HCT116 (cell line): ENCODE results near the gene EPN1. TPM values are rescaled to one million over a fixed set of nuclear protein-coding genes. Genes with fewer than 3 reads are reported as not detected.

Source experiments
- ATAC-seq: fragments of 200-7000 bp; cut with Tn5 transposase; 2 replicates; pipeline ENCODE4 v1.9.1; 2020; ENCODE audit warnings: mild to moderate bottlenecking, moderate library complexity
- BruUV-seq: library from RNA; stranded (reverse); fragments of 400-500 nt; replicated peaks from 2 replicates; lab custom pipeline; 2021; lab: Mats Ljungman, UMichigan
- CTCF ChIA-PET: fragments of 300-600 bp; sonication (Branson Sonifier 250); formaldehyde crosslinking; loops from one replicate; lab custom pipeline; 2021; ENCODE audit warnings: antibody characterized with exemption; lab: Charles Lee
- POLR2A ChIA-PET: fragments of 300-600, 350-600 bp; sonication (Branson Sonifier 250); formaldehyde crosslinking; loops from one replicate; lab custom pipeline; 2021; ENCODE audit warnings: antibody characterized with exemption; lab: Charles Lee
- RAD21 ChIA-PET, 2 experiments: fragments of 300-600 bp; sonication (Branson Sonifier 250); formaldehyde crosslinking; loops; one replicate each; lab custom pipeline; 2023; ENCODE audit warnings: low total read pairs in 2 of 2; ENCODE audit not compliant: uncharacterized antibody in 2 of 2, unreplicated experiment in 2 of 2, low non-redundant PET in 1 of 2; lab: Charles Lee
- DNase-seq: peaks from one replicate; pipeline ENCODE4 v3.0.0-alpha.2; 2010; ENCODE audit warnings: low read depth, low spot score
- H2AFZ ChIP-seq: fragments of 200-600 bp; shearing (Covaris generic), sonication (generic); 2 replicates; pipeline ENCODE4 v1.6.1; 2017; ENCODE audit warnings: low read depth, mixed run types, mixed read lengths, antibody characterized with exemption, low read length; ENCODE audit not compliant: poor library complexity, severe bottlenecking
- H3K27ac ChIP-seq: 2 replicates; pipeline ENCODE4 v1.5.1; 2012; ENCODE audit warnings: low read depth, low read length
- H3K27me3 ChIP-seq: fragments of 200-600 bp; sonication (generic); 2 replicates; pipeline ENCODE4 v1.6.1; 2016; ENCODE audit warnings: mixed run types, low read length, mixed read lengths; ENCODE audit not compliant: insufficient read depth
- H3K36me3 ChIP-seq, 2 experiments: fragments of 200-500 bp in 1 of 2; fragments of 200-600 bp in 1 of 2; sonication (Bioruptor generic) in 1 of 2; sonication (generic) in 1 of 2; 2 replicates each; pipeline versions ENCODE4 v1.5.1 to v1.6.1; 2014 to 2016; ENCODE audit warnings: low read length in 2 of 2, inconsistent platforms in 1 of 2, mixed read lengths in 1 of 2, mixed run types in 1 of 2; ENCODE audit not compliant: insufficient read depth in 2 of 2, control insufficient read depth in 1 of 2
- H3K4me1 ChIP-seq, 2 experiments: fragments of 200-600 bp in 1 of 2; sonication (generic) in 1 of 2; 2 replicates each; pipeline versions ENCODE4 v1.5.1 to v1.6.1; 2012 to 2017; ENCODE audit warnings: low read length in 2 of 2, inconsistent platforms in 1 of 2, mild to moderate bottlenecking in 1 of 2, mixed read lengths in 1 of 2, mixed run types in 1 of 2, moderate library complexity in 1 of 2; ENCODE audit not compliant: insufficient read depth in 2 of 2, control insufficient read depth in 1 of 2
- H3K4me2 ChIP-seq: fragments of 200-600 bp; sonication (generic); 2 replicates; pipeline ENCODE4 v1.6.1; 2017; ENCODE audit warnings: mixed run types, low read length, mixed read lengths
- H3K4me3 ChIP-seq, 2 experiments: fragments of 200-600 bp in 1 of 2; sonication (generic) in 1 of 2; replicated peaks in 1 of 2; 2 replicates each; pipeline ENCODE4 v1.5.1; 2011 to 2016; ENCODE audit warnings: low read length in 2 of 2, control low read depth in 1 of 2, low read depth in 1 of 2, mild to moderate bottlenecking in 1 of 2, mixed read lengths in 1 of 2, mixed run types in 1 of 2
- H3K79me2 ChIP-seq: fragments of 200-600 bp; sonication (generic); 2 replicates; pipeline ENCODE4 v1.6.1; 2017; ENCODE audit warnings: mild to moderate bottlenecking, mixed run types, low read length, moderate library complexity, mixed read lengths; ENCODE audit not compliant: insufficient read depth
- H3K9ac ChIP-seq: fragments of 200-600 bp; sonication (generic); 2 replicates; pipeline ENCODE4 v1.6.1; 2016; ENCODE audit warnings: low read length, mixed read lengths
- H3K9me2 ChIP-seq: fragments of 200-600 bp; sonication (generic), shearing (Covaris generic); 2 replicates; pipeline ENCODE4 v1.6.1; 2017; ENCODE audit warnings: mixed run types, mild to moderate bottlenecking, moderate library complexity; ENCODE audit not compliant: insufficient read depth
- H3K9me3 ChIP-seq, 2 experiments: fragments of 200-500 bp in 1 of 2; fragments of 200-600 bp in 1 of 2; sonication (Bioruptor generic) in 1 of 2; sonication (generic) in 1 of 2; 2 replicates each; pipeline ENCODE4 v1.6.1; 2014 to 2017; ENCODE audit warnings: low read length in 2 of 2, mixed read lengths in 2 of 2, inconsistent platforms in 1 of 2, low read depth in 1 of 2, mild to moderate bottlenecking in 1 of 2, mixed run types in 1 of 2, moderate library complexity in 1 of 2; ENCODE audit not compliant: control insufficient read depth in 1 of 2, insufficient read depth in 1 of 2
- H4K20me1 ChIP-seq: fragments of 200-600 bp; sonication (generic), shearing (Covaris generic); 2 replicates; pipeline ENCODE4 v1.6.1; 2017; ENCODE audit warnings: mixed run types, mild to moderate bottlenecking, moderate library complexity; ENCODE audit not compliant: insufficient read depth
- CBX3 ChIP-seq: IDR thresholded peaks from 2 replicates; pipeline ENCODE4 v1.6.1; 2012; ENCODE audit warnings: low read depth
- EZH2phosphoT487 ChIP-seq: fragments of 200-600 bp; IDR thresholded peaks from 2 replicates; pipeline ENCODE4 v1.6.1; 2018; ENCODE audit warnings: antibody characterized with exemption, borderline replicate concordance
- FOSL1 ChIP-seq: IDR thresholded peaks from 2 replicates; pipeline ENCODE4 v1.6.1; 2012; ENCODE audit warnings: low read depth
- JUND ChIP-seq: IDR thresholded peaks from 2 replicates; pipeline ENCODE4 v1.6.1; 2012
- POLR2A ChIP-seq: IDR thresholded peaks from 2 replicates; pipeline ENCODE4 v1.7.0; 2011; ENCODE audit warnings: borderline replicate concordance; ENCODE audit not compliant: insufficient read depth, insufficient read length; ENCODE audit errors: extremely low read depth
- POLR2AphosphoS5 ChIP-seq: IDR thresholded peaks from 2 replicates; pipeline ENCODE4 v1.6.1; 2011; ENCODE audit warnings: mild to moderate bottlenecking, low read depth, low read length, moderate library complexity
- RAD21 ChIP-seq: IDR thresholded peaks from 2 replicates; pipeline ENCODE4 v1.6.1; 2012; ENCODE audit warnings: low read depth, mild to moderate bottlenecking
- SIN3A ChIP-seq: IDR thresholded peaks from 2 replicates; pipeline ENCODE4 v1.6.1; 2012; ENCODE audit warnings: low read depth
- SP1 ChIP-seq: IDR thresholded peaks from 2 replicates; pipeline ENCODE4 v1.6.1; 2012; ENCODE audit warnings: low read depth
- SRF ChIP-seq: IDR thresholded peaks from 2 replicates; pipeline ENCODE4 v1.6.1; 2012; ENCODE audit warnings: low read depth
- TCF7L2 ChIP-seq: IDR thresholded peaks from 2 replicates; pipeline ENCODE4 v1.7.0; 2011; ENCODE audit warnings: borderline replicate concordance, inconsistent platforms; ENCODE audit not compliant: insufficient read depth, insufficient read length; ENCODE audit errors: extremely low read depth
- YY1 ChIP-seq: IDR thresholded peaks from 2 replicates; pipeline ENCODE4 v1.6.1; 2011; ENCODE audit warnings: low read length, low read depth, moderate library complexity, mild to moderate bottlenecking; ENCODE audit not compliant: insufficient replicate concordance; ENCODE audit errors: extremely low read depth
- ZFX ChIP-seq: fragments of 450-650 bp; IDR thresholded peaks from 2 replicates; pipeline ENCODE4 v1.6.1; 2017
- ZNF274 ChIP-seq: fragments of 200-500 bp; sonication (Bioruptor generic); IDR thresholded peaks from 2 replicates; pipeline ENCODE4 v1.6.1; 2014; ENCODE audit warnings: mild to moderate bottlenecking, low read depth, low read length, inconsistent platforms
- intact Hi-C: fragments of 100-400 bp; cut with micrococcal nuclease; formaldehyde crosslinking; loops from 2 replicates; pipeline ENCODE4 v1.10.0; 2022
- total RNA-seq: library from RNA; stranded (reverse); gene quantifications from one replicate; pipeline ENCODE4 v1.2.1, GENCODE V29; 2021; ENCODE audit not compliant: unreplicated experiment
- TF ChIP-seq, protein P1 (sequence below): IDR thresholded peaks from 2 replicates; pipeline ENCODE4 v1.6.1; 2011; ENCODE audit warnings: mild to moderate bottlenecking, low read length, moderate library complexity; ENCODE audit not compliant: insufficient replicate concordance; ENCODE audit errors: extremely low read depth
- TF ChIP-seq, protein P2 (sequence below): IDR thresholded peaks from 2 replicates; pipeline ENCODE4 v1.6.1; 2012; ENCODE audit warnings: low read depth
- TF ChIP-seq, protein P3 (sequence below): IDR thresholded peaks from 2 replicates; pipeline ENCODE4 v1.6.1; 2012

Gene EPN1
- total RNA-seq, 1 experiment from 2014 or later = 122 TPM

DNA sequence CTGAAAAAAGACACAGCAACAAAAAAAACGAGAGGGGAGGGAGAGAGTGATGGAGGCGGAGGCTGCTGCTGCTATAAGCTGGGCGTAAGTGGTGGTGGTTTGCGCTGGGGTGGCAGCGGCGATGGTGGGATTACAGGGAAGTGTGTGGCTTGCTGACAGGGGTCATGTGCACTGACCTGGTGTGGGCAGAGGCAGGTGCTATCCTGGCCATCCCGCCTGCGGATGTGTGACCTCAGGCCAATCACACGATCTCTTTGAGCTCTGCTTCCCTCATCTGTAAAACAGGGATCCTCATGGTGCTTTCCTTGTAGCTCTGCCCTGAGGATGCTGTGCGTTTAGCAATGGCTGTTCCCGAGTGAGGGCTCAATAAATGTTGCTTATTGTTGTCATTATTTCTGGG is 37.5 kb upstream of the EPN1 start:
- ChIA-PET RAD21 (no interaction called here), CTCF (interaction anchor here (1.9 kb wide), 1 partner anchor 17 kb away, joined by 7 read pairs; the partner anchor contains the start of gene U2AF2), POLR2A (no interaction called here)
- Histone ChIP-seq H3K9me2 (no peaks in the 10 kb centered on the region), H3K79me2 (peaks cover 60% of the 10 kb centered on the region), H3K36me3 (0 out of 4 replicates have a peak, but pooled peaks cover 0 to 3% of the 10 kb centered on the region in 2 experiments), H3K9me3 (no peaks in the 10 kb centered on the region), H3K4me1 (peaks cover 26 to 55% of the 10 kb centered on the region in 2 experiments), H2AFZ (no peak overlapping the region), H3K27me3 (no peaks in the 10 kb centered on the region), H3K4me3 (no peak overlapping the region), H3K27ac (no peak overlapping the region), H4K20me1 (no peaks in the 10 kb centered on the region), H3K9ac (no peak overlapping the region), H3K4me2 (no peak overlapping the region)
- ATAC-seq (no peak), DNase-seq (no peak)
- no peak for TF ChIP-seq ZFX
- TF ChIP-seq POLR2AphosphoS5 = no peak
- TF ChIP-seq FOSL1 = no peak
- TF ChIP-seq, protein P1, sequence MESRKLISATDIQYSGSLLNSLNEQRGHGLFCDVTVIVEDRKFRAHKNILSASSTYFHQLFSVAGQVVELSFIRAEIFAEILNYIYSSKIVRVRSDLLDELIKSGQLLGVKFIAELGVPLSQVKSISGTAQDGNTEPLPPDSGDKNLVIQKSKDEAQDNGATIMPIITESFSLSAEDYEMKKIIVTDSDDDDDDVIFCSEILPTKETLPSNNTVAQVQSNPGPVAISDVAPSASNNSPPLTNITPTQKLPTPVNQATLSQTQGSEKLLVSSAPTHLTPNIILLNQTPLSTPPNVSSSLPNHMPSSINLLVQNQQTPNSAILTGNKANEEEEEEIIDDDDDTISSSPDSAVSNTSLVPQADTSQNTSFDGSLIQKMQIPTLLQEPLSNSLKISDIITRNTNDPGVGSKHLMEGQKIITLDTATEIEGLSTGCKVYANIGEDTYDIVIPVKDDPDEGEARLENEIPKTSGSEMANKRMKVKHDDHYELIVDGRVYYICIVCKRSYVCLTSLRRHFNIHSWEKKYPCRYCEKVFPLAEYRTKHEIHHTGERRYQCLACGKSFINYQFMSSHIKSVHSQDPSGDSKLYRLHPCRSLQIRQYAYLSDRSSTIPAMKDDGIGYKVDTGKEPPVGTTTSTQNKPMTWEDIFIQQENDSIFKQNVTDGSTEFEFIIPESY = no peak
- TF ChIP-seq, protein P2, sequence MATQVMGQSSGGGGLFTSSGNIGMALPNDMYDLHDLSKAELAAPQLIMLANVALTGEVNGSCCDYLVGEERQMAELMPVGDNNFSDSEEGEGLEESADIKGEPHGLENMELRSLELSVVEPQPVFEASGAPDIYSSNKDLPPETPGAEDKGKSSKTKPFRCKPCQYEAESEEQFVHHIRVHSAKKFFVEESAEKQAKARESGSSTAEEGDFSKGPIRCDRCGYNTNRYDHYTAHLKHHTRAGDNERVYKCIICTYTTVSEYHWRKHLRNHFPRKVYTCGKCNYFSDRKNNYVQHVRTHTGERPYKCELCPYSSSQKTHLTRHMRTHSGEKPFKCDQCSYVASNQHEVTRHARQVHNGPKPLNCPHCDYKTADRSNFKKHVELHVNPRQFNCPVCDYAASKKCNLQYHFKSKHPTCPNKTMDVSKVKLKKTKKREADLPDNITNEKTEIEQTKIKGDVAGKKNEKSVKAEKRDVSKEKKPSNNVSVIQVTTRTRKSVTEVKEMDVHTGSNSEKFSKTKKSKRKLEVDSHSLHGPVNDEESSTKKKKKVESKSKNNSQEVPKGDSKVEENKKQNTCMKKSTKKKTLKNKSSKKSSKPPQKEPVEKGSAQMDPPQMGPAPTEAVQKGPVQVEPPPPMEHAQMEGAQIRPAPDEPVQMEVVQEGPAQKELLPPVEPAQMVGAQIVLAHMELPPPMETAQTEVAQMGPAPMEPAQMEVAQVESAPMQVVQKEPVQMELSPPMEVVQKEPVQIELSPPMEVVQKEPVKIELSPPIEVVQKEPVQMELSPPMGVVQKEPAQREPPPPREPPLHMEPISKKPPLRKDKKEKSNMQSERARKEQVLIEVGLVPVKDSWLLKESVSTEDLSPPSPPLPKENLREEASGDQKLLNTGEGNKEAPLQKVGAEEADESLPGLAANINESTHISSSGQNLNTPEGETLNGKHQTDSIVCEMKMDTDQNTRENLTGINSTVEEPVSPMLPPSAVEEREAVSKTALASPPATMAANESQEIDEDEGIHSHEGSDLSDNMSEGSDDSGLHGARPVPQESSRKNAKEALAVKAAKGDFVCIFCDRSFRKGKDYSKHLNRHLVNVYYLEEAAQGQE = no peak
- no peak for TF ChIP-seq SP1
- TF ChIP-seq, protein P3, sequence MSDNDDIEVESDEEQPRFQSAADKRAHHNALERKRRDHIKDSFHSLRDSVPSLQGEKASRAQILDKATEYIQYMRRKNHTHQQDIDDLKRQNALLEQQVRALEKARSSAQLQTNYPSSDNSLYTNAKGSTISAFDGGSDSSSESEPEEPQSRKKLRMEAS = no peak
- TF ChIP-seq JUND = no peak
- TF ChIP-seq SIN3A = no peak
- TF ChIP-seq CBX3 = no peak
- no peak for TF ChIP-seq YY1
- TF ChIP-seq EZH2phosphoT487 = no peak
- TF ChIP-seq POLR2A = no peak
- TF ChIP-seq SRF = no peak
- no peak for TF ChIP-seq ZNF274
- no peak for TF ChIP-seq RAD21
- TF ChIP-seq TCF7L2 = no peak
- intact Hi-C loops = loop anchor here (10.0 kb wide), 2 partner anchors 493 to 983 kb away; partner anchors contain the start of gene TNNT1
- BruUV-seq = no TSS peak
